GM21737 (cell line): Measurements from ENCODE around the gene TNS1.
"Not testable (repeated sequence)": the region's sequence is repeated elsewhere in the genome, so short reads cannot be mapped to it uniquely, and the experiment has no call there.

Experiments used
- ATAC-seq: cut with Tn5 transposase; IDR thresholded peaks from one replicate; pipeline ENCODE4 v1.9.1; 2021; ENCODE audit warnings: mild to moderate bottlenecking, moderate library complexity; ENCODE audit not compliant: unreplicated experiment

The TNS1 gene

GRCh38 chr2:218030409-218031195 lies 27.8 kb upstream of the TNS1 start:
- ATAC-seq = no peak

GRCh38 chr2:218029366-218030360 lies 26.9 kb upstream of the TNS1 start:
- no peak for ATAC-seq

GRCh38 chr2:218028562-218029348 lies 26.0 kb upstream of the TNS1 start:
- ATAC-seq = no peak

GRCh38 chr2:218028189-218028495 lies 25.3 kb upstream of the TNS1 start:
- no peak for ATAC-seq

GRCh38 chr2:218027426-218028188 lies 24.8 kb upstream of the TNS1 start:
- no peak for ATAC-seq

GRCh38 chr2:218026676-218027425 lies 24.1 kb upstream of the TNS1 start:
- ATAC-seq = no peak

GRCh38 chr2:218026244-218026643 lies 23.4 kb upstream of the TNS1 start:
- ATAC-seq = no peak

- no peak for ATAC-seq
Measured at GRCh38 chr2:218024871-218025270, 22.1 kb upstream of the TNS1 start.

- ATAC-seq = no peak
Measured at GRCh38 chr2:218024336-218024735, 21.5 kb upstream of the TNS1 start.

- no peak for ATAC-seq
Measured at GRCh38 chr2:218023636-218024035, 20.8 kb upstream of the TNS1 start.

GRCh38 chr2:218022851-218023530 lies 20.2 kb upstream of the TNS1 start:
- ATAC-seq = no peak

GRCh38 chr2:218022131-218022850 lies 19.5 kb upstream of the TNS1 start:
- no peak for ATAC-seq

- ATAC-seq = no peak
Measured at GRCh38 chr2:218021536-218022071, 18.8 kb upstream of the TNS1 start.

GRCh38 chr2:218020966-218021535 lies 18.3 kb upstream of the TNS1 start:
- no peak for ATAC-seq

GRCh38 chr2:218020281-218020680 lies 17.5 kb upstream of the TNS1 start:
- ATAC-seq = no peak

GRCh38 chr2:218019411-218020060 lies 16.7 kb upstream of the TNS1 start:
- ATAC-seq = no peak

GRCh38 chr2:218018842-218019125 lies 16.0 kb upstream of the TNS1 start:
- not testable (repeated sequence) for ATAC-seq
